Measurements from ENCODE around the gene SNRPB.

DNA sequence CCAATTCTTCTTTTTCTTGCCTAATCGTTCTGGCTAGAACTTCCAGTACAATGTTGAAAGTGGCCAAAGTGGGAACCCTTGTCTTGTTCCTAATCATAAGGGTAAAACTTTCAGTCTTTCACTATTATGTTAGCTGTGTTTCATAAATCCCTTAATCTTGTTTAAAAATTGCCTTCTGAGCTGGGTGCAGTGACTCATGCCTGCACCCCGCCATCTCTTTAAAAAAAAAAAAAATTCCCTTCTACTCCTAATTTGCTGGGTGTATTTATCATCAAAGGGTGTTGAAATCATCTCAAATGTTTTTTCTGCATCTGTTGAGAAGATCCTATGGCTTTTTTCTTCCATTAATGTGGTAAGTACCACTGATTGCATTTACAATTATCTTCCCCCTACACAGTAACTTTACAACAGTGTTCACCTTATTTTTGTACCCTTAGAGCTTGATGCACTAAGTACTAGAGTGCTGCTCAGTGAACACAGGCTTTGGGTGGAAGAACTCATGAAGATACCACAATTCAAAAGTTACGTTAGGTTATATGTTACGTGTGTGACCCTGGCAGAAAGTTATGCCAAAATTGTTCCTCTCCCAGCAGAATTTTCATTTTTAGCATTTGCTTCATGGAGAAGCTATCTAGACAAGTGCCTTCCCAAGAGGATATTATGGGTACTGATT lies 9.7 kb downstream of the SNRPB start:
- TF ChIP-seq, protein P1, sequence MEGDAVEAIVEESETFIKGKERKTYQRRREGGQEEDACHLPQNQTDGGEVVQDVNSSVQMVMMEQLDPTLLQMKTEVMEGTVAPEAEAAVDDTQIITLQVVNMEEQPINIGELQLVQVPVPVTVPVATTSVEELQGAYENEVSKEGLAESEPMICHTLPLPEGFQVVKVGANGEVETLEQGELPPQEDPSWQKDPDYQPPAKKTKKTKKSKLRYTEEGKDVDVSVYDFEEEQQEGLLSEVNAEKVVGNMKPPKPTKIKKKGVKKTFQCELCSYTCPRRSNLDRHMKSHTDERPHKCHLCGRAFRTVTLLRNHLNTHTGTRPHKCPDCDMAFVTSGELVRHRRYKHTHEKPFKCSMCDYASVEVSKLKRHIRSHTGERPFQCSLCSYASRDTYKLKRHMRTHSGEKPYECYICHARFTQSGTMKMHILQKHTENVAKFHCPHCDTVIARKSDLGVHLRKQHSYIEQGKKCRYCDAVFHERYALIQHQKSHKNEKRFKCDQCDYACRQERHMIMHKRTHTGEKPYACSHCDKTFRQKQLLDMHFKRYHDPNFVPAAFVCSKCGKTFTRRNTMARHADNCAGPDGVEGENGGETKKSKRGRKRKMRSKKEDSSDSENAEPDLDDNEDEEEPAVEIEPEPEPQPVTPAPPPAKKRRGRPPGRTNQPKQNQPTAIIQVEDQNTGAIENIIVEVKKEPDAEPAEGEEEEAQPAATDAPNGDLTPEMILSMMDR (IDR thresholded peaks at IDR 0.05; ENCODE audit: low read length) = no peak
- TF ChIP-seq EZH2 (IDR thresholded peaks at IDR 0.05; ENCODE audit: borderline replicate concordance, low read length) = no peak

Data from OCI-LY1 (cell line).